NCI-H1092 (cell line): ENCODE measurements around the gene SEMA6D.
A peak's percentile ranks its signal among the peaks of the same experiment; 100 is the strongest.

Experiments used
- DNase-seq: peaks from one replicate; lab custom pipeline; 2025; lab: John Stamatoyannopoulos, UW

The SEMA6D gene

GRCh38 chr15:47717036-47717612 lies at the start of gene SEMA6D:
SEMA6D (plus strand) TSS chr15:47717505; CDS start chr15:47759799, 42,294 bp downstream.
- peak; percentile 79 for DNase-seq

- peak; percentile 38 for DNase-seq
Observed at GRCh38 chr15:47669221-47669620, 48.1 kb upstream of the SEMA6D start.

- DNase-seq: no peak
Observed at GRCh38 chr15:47670365-47670764, 46.9 kb upstream of the SEMA6D start.

- DNase-seq: no peak
Observed at GRCh38 chr15:47673232-47673761, 44.0 kb upstream of the SEMA6D start.

- peak; percentile 94 for DNase-seq
Observed at GRCh38 chr15:47674586-47675232, 42.6 kb upstream of the SEMA6D start.

GRCh38 chr15:47675735-47676134 lies 41.6 kb upstream of the SEMA6D start:
- no peak for DNase-seq

GRCh38 chr15:47678040-47678439 lies 39.3 kb upstream of the SEMA6D start:
- DNase-seq: no peak

GRCh38 chr15:47682661-47683060 lies 34.6 kb upstream of the SEMA6D start:
- DNase-seq: no peak

- no peak for DNase-seq
Observed at GRCh38 chr15:47685141-47685870, 32.0 kb upstream of the SEMA6D start.

- DNase-seq: no peak
Observed at GRCh38 chr15:47688573-47689086, 28.7 kb upstream of the SEMA6D start.

GRCh38 chr15:47689660-47690059 lies 27.6 kb upstream of the SEMA6D start:
- no peak for DNase-seq

GRCh38 chr15:47691882-47692281 lies 25.4 kb upstream of the SEMA6D start:
- no peak for DNase-seq

GRCh38 chr15:47696351-47696750 lies 21.0 kb upstream of the SEMA6D start:
- DNase-seq: no peak

GRCh38 chr15:47705281-47705997 lies 11.9 kb upstream of the SEMA6D start:
- DNase-seq: no peak

GRCh38 chr15:47707391-47707790 lies 9.9 kb upstream of the SEMA6D start:
- no peak for DNase-seq

GRCh38 chr15:47708161-47708980 lies 8.9 kb upstream of the SEMA6D start:
- no peak for DNase-seq

- DNase-seq: peak; percentile 23
Observed at GRCh38 chr15:47711655-47712054, 5.7 kb upstream of the SEMA6D start.

GRCh38 chr15:47715402-47715801 lies 1.9 kb upstream of the SEMA6D start:
- DNase-seq: no peak

- no peak for DNase-seq
Observed at GRCh38 chr15:47715856-47716445, 1.4 kb upstream of the SEMA6D start.

GRCh38 chr15:47716516-47716915 lies 789 bp upstream of the SEMA6D start:
- no peak for DNase-seq
